ENCODE results near the gene CRISPLD2.

CRISPLD2 gene

DNA sequence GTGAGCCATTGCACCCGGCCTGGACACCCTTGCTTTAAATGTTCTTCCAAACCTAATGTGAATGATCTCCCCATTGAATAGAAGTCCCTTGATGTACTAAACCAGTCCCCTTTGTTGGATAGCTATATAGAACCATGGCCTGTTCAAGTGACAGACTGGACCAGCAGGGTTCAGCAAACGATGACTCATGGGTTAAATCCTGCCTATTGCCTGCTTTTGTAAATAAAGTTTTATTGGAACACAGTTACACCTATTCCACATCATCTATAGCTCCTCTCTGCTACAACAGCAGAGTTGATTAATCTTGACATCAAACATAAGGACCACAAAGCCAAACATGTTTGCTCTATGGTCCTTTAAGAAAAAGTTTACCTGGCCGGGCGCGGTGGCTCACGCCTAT is 56.1 kb downstream of the CRISPLD2 start:
- Histone ChIP-seq H3K27ac (ENCODE audit: extremely low read depth, low read depth, low read length) (no peak overlapping the region), H3K4me1 (ENCODE audit: control insufficient read depth, insufficient read depth, low read length) (no peaks in the 10 kb centered on the region), H3K36me3 (ENCODE audit: control insufficient read depth in 2 of 2, insufficient read depth in 1 of 2, low read length in 2 of 2) (no peaks in the 10 kb centered on the region), H3K4me3 (ENCODE audit: low read depth, low read length) (no peak overlapping the region), H3K9me3 (ENCODE audit: control insufficient read depth, insufficient read depth, low read depth, low read length) (no peaks in the 10 kb centered on the region)
- ChIA-PET CTCF (no interaction called here), POLR2A (no interaction called here)
- TF ChIP-seq KLF16 (tag by site-specific recombination; IDR thresholded peaks at IDR 0.05) (no peak), ZBTB48 (tag by site-specific recombination; IDR thresholded peaks at IDR 0.05) (no peak), ZNF391 (tag by site-specific recombination; IDR thresholded peaks at IDR 0.05; ENCODE audit: borderline replicate concordance, low read depth) (no peak), ZNF48 (tag by site-specific recombination; IDR thresholded peaks at IDR 0.05) (no peak), SP3 (tag by site-specific recombination; IDR thresholded peaks at IDR 0.05) (no peak), HOXA7 (CRISPR knock-in tag; IDR thresholded peaks at IDR 0.05; ENCODE audit: borderline replicate concordance) (no peak), ZNF266 (tag by site-specific recombination; IDR thresholded peaks at IDR 0.05; ENCODE audit: low read depth) (no peak), ZNF623 (tag by site-specific recombination; IDR thresholded peaks at IDR 0.05) (no peak), ZNF76 (tag by site-specific recombination; IDR thresholded peaks at IDR 0.05; ENCODE audit: borderline replicate concordance, low read depth) (no peak), OSR2 (tag by site-specific recombination; IDR thresholded peaks at IDR 0.05) (no peak), ZSCAN30 (tag by site-specific recombination; IDR thresholded peaks at IDR 0.05) (no peak), ZNF571 (tag by site-specific recombination; IDR thresholded peaks at IDR 0.05) (no peak), ZFHX2 (tag by site-specific recombination; conservative IDR thresholded peaks at IDR 0.05) (no peak), ZNF248 (tag by site-specific recombination; IDR thresholded peaks at IDR 0.05) (no peak), WT1 (tag by site-specific recombination; IDR thresholded peaks at IDR 0.05) (no peak)
- TF ChIP-seq, protein P1, sequence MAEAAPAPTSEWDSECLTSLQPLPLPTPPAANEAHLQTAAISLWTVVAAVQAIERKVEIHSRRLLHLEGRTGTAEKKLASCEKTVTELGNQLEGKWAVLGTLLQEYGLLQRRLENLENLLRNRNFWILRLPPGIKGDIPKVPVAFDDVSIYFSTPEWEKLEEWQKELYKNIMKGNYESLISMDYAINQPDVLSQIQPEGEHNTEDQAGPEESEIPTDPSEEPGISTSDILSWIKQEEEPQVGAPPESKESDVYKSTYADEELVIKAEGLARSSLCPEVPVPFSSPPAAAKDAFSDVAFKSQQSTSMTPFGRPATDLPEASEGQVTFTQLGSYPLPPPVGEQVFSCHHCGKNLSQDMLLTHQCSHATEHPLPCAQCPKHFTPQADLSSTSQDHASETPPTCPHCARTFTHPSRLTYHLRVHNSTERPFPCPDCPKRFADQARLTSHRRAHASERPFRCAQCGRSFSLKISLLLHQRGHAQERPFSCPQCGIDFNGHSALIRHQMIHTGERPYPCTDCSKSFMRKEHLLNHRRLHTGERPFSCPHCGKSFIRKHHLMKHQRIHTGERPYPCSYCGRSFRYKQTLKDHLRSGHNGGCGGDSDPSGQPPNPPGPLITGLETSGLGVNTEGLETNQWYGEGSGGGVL (tag by site-specific recombination; IDR thresholded peaks at IDR 0.05), result no peak
- TF ChIP-seq, protein P2, sequence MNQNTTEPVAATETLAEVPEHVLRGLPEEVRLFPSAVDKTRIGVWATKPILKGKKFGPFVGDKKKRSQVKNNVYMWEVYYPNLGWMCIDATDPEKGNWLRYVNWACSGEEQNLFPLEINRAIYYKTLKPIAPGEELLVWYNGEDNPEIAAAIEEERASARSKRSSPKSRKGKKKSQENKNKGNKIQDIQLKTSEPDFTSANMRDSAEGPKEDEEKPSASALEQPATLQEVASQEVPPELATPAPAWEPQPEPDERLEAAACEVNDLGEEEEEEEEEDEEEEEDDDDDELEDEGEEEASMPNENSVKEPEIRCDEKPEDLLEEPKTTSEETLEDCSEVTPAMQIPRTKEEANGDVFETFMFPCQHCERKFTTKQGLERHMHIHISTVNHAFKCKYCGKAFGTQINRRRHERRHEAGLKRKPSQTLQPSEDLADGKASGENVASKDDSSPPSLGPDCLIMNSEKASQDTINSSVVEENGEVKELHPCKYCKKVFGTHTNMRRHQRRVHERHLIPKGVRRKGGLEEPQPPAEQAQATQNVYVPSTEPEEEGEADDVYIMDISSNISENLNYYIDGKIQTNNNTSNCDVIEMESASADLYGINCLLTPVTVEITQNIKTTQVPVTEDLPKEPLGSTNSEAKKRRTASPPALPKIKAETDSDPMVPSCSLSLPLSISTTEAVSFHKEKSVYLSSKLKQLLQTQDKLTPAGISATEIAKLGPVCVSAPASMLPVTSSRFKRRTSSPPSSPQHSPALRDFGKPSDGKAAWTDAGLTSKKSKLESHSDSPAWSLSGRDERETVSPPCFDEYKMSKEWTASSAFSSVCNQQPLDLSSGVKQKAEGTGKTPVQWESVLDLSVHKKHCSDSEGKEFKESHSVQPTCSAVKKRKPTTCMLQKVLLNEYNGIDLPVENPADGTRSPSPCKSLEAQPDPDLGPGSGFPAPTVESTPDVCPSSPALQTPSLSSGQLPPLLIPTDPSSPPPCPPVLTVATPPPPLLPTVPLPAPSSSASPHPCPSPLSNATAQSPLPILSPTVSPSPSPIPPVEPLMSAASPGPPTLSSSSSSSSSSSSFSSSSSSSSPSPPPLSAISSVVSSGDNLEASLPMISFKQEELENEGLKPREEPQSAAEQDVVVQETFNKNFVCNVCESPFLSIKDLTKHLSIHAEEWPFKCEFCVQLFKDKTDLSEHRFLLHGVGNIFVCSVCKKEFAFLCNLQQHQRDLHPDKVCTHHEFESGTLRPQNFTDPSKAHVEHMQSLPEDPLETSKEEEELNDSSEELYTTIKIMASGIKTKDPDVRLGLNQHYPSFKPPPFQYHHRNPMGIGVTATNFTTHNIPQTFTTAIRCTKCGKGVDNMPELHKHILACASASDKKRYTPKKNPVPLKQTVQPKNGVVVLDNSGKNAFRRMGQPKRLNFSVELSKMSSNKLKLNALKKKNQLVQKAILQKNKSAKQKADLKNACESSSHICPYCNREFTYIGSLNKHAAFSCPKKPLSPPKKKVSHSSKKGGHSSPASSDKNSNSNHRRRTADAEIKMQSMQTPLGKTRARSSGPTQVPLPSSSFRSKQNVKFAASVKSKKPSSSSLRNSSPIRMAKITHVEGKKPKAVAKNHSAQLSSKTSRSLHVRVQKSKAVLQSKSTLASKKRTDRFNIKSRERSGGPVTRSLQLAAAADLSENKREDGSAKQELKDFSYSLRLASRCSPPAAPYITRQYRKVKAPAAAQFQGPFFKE (tag by site-specific recombination; IDR thresholded peaks at IDR 0.05; ENCODE audit: borderline replicate concordance), result no peak
- TF ChIP-seq, protein P3, sequence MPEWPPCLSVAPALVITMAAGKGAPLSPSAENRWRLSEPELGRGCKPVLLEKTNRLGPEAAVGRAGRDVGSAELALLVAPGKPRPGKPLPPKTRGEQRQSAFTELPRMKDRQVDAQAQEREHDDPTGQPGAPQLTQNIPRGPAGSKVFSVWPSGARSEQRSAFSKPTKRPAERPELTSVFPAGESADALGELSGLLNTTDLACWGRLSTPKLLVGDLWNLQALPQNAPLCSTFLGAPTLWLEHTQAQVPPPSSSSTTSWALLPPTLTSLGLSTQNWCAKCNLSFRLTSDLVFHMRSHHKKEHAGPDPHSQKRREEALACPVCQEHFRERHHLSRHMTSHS (tag by site-specific recombination; IDR thresholded peaks at IDR 0.05), result no peak
- TF ChIP-seq, protein P4, sequence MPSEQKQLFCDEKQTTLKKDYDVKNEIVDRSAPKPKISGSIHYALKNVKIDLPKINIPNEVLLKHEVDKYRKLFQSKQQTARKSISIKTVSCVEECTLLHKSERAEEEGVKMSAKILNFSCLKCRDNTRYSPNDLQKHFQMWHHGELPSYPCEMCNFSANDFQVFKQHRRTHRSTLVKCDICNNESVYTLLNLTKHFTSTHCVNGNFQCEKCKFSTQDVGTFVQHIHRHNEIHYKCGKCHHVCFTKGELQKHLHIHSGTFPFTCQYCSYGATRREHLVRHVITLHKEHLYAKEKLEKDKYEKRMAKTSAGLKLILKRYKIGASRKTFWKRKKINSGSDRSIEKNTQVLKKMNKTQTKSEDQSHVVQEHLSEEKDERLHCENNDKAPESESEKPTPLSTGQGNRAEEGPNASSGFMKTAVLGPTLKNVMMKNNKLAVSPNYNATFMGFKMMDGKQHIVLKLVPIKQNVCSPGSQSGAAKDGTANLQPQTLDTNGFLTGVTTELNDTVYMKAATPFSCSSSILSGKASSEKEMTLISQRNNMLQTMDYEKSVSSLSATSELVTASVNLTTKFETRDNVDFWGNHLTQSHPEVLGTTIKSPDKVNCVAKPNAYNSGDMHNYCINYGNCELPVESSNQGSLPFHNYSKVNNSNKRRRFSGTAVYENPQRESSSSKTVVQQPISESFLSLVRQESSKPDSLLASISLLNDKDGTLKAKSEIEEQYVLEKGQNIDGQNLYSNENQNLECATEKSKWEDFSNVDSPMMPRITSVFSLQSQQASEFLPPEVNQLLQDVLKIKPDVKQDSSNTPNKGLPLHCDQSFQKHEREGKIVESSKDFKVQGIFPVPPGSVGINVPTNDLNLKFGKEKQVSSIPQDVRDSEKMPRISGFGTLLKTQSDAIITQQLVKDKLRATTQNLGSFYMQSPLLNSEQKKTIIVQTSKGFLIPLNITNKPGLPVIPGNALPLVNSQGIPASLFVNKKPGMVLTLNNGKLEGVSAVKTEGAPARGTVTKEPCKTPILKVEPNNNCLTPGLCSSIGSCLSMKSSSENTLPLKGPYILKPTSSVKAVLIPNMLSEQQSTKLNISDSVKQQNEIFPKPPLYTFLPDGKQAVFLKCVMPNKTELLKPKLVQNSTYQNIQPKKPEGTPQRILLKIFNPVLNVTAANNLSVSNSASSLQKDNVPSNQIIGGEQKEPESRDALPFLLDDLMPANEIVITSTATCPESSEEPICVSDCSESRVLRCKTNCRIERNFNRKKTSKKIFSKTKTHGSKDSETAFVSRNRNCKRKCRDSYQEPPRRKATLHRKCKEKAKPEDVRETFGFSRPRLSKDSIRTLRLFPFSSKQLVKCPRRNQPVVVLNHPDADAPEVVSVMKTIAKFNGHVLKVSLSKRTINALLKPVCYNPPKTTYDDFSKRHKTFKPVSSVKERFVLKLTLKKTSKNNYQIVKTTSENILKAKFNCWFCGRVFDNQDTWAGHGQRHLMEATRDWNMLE (tag by site-specific recombination; conservative IDR thresholded peaks at IDR 0.05; ENCODE audit: low read depth), result no peak

Data from HEK293 (cell line).